NB4 (cell line): ENCODE results near the gene CACNB3.

Experiments used
- POLR2A ChIP-seq: IDR thresholded peaks from 2 replicates; pipeline ENCODE4 v1.6.1; 2011; ENCODE audit warnings: mild to moderate bottlenecking; ENCODE audit not compliant: insufficient read length; ENCODE audit errors: extremely low read depth
- TF ChIP-seq, protein P1 (sequence below): IDR thresholded peaks from one replicate; pipeline ENCODE4 v1.5.1; 2012; ENCODE audit warnings: low read depth, low read length
- TF ChIP-seq, protein P2 (sequence below): IDR thresholded peaks from 2 replicates; pipeline ENCODE4 v1.6.1; 2011; ENCODE audit warnings: low read depth, low read length

DNA sequence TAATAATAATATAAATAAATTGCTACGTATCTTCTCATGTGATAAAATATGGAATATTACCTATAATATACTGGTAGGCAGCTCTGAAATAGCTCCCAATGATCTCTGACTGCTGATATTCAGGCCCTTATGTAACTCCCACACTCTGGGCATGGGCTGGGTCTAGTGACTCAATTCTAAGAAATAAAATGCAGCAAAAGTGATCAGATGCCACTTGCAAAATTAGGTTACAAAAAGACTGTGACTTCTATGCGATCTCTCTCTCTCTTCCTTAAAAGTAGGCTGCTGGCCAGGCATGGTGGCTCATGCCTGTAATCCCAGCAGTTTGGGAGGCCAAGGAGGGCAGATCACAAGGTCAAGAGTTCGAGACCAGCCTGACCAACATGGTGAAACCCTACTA lies 10.3 kb upstream of the CACNB3 start:
- TF ChIP-seq, protein P1, sequence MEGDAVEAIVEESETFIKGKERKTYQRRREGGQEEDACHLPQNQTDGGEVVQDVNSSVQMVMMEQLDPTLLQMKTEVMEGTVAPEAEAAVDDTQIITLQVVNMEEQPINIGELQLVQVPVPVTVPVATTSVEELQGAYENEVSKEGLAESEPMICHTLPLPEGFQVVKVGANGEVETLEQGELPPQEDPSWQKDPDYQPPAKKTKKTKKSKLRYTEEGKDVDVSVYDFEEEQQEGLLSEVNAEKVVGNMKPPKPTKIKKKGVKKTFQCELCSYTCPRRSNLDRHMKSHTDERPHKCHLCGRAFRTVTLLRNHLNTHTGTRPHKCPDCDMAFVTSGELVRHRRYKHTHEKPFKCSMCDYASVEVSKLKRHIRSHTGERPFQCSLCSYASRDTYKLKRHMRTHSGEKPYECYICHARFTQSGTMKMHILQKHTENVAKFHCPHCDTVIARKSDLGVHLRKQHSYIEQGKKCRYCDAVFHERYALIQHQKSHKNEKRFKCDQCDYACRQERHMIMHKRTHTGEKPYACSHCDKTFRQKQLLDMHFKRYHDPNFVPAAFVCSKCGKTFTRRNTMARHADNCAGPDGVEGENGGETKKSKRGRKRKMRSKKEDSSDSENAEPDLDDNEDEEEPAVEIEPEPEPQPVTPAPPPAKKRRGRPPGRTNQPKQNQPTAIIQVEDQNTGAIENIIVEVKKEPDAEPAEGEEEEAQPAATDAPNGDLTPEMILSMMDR = no peak
- TF ChIP-seq, protein P2, sequence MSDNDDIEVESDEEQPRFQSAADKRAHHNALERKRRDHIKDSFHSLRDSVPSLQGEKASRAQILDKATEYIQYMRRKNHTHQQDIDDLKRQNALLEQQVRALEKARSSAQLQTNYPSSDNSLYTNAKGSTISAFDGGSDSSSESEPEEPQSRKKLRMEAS = no peak
- no peak for TF ChIP-seq POLR2A
